G401.6 (cell line): ENCODE results near the gene PRR7.

Experiments used
- FAIRE-seq: peaks from 2 replicates; lab custom pipeline; 2012; peaks lifted over from hg19 to GRCh38; lab: Jason Lieb, UNC

PRR7 gene

DNA sequence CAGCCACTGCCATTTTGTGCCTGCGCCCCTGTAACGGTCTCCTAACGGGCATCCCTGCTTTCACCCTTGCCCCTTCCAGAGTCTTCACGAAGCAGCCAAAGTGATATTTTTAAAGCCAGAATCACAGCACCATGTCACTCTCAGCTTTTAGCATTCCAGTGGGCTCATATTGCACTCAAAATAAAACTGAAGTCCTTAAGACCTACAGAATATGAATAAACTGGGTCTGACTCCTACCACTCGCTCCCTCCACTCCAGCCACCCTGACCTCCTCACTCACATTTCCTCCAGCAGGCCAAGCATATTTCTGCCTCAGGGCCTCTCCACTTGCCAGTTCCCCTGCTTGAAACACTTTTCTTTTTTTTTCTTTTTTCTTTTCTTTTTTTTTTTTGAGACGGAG is 53.2 kb downstream of the PRR7 start:
- FAIRE-seq = no peak

DNA sequence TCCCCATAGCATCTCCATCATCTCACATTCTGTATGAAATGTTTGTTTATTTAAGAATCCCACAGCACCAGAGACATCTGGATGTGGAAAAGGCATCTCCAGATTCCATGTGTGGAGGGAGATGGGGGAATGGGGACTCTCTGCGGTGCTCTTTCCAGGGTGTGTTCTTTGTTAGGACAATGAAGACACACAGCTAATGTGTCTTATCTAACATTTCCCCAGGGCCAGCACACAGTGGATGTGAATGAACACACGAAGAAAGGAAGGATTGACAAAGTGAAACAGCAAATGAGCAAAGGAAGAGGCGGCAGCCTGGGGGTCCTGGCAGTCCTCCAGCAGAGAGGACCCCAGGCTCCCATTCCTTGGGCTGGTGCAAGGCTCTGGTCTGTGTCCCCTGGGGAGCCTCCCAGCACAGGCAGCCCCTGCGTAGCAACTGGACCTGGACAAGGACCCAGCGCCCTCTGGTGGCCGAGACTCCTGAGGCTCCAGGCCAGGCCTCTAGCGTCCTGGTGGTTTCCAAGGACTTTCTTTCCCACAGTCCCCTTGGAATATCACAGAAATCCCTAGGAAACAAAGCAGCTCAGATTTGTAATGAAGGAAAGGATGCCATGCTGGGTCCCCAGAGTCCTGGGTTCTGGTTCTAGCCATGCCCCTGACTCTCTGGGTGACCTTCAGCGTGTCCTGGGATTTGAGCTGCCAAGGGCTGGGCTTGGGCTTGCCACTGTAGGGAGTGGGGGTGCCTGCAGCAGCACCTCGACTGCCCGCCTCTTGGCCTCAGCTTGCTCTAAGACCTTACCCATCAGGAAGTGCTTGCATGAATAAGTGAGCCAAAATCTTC is 54.3 kb downstream of the PRR7 start:
- peak; percentile 84 for FAIRE-seq

DNA sequence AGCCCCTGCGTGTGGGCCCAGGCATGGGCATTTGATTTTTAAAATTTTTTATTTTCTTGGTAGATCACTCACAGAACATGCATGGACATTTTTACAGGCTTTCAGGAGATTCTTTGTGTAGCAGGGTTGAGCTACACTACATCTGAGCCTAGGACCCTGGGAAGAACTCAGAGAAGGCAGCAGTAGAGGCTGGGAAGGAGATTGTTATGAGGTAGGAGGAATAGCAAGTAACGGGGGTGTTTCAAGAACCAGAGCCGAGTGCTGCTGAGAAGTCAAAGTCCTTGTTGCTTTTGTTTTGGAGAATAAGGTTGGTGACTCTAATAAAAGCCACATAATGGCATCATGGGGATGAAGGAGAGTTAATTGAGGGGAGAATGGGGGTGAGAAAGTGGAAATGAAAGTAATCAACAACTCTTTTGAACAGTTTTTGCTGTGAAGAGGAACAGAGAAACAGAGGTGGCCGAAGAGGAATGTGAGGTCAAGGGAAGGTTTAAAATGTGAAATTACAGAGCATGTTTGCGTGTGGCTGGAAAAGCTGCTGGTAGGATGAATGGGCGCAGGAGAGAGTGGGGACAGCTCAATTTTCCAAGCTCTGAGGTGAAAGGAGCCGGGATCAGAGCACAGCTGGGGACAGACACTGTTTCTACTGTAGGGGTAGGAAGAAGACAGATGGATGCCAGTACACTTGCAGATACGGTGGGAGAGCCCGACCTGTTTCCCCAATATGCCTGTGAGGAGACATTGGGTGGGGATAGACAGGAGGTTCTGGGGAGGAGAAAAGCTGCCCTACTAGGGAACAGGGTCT is 55.5 kb downstream of the PRR7 start:
- FAIRE-seq = no peak

DNA sequence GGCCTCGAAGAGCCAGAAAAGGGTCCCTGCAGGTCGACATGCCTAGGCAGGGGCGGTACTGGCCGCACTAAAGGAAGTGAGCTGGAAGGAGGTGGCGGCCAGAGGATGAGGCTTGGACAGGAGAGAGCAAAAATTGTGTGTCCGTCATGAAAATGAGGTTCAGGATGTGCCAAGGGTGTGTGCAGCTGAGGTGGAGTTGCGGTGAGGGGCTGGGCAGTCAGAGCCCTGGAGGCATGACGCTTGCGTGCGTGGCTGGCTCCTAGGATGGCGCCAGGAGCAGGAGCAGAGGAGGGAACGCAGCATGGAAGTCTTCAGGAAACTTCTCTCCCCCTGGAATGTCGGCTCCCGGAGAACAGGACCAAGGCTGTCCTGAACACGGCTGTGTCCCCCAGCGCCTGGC is 56.3 kb downstream of the PRR7 start:
- FAIRE-seq = no peak

DNA sequence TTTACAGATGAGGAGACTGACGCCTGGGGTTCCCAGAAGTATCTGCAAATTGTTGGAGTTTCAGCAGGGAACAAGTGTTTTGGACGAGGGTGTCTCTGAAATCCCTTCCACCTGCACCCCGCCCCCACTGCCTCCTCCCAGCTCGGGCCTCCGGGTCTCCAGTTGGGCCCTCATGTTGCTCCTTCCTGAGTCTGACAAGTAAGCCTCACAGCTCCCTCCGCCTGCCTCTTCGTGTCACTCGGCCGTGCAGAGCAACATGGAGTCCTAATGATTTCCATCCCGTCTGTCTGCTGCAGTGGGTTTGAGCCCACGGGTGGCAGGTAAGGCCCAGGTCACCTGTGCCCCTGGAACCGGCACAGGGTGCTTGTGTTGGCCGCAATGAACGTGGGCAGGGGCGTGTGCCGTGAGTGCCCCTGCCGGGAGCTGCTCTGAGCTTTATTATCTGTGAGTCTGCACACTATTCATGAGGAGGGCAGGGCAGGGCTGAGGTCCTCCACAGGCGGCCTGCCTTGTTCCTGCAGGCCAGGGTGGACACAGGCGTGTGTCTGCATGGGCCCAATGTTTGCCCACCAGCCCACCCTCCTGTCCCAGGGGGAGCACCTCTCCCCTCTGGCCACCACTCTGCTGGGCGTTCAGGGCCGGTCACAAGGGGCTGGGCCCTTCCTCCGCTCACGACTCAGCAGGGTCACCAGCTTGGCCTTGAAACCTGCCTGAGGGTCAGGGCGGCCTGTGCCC is 56.9 kb downstream of the PRR7 start:
- FAIRE-seq = no peak

DNA sequence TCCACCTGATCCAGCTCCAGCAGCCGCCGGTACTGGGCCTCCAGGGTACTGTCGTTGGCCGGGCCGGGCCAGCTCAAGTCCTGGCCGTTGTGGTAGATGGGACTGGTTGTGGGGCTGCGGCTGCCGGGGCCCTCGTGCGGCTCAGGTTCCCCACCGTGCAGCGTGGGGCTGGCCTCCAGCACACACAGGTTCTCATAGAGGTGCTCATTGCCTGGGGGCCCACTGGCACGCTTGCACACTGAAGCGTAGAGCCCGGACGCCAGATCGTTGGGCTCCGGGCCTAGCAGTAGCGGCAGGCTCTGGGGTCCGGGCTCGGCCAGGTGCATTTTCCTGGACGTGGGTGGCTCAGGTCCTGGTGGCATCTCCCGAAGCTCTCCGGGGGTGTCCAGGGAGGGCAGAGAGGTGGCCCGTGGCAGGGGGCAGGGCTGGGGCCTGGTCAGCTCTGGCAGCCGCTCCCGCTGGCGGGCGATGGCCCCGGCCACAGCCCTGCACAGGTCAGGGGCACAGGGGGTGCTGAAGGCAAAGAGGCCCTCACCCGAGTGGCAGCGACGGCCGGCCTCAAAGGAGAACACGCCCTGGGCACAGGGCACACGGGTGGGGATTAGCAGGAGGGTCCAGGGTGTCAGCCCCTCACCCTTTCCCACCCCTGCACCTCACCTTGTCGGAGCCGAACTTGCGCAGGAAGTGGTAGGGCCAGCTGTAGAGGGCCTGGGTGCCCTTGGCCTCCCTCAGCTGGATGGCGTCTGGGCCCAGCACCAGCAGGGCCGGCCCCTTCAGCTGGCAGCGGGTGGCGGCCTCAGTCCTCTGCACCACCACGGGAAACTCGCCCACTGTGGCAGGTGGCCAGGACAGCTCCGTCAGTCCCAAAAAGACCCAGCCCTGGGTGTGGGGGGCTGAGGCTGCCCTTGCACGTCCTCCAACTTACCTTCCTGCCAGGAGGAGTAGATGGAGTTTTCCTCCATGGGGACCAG is 57.8 kb downstream of the PRR7 start:
- FAIRE-seq = no peak

DNA sequence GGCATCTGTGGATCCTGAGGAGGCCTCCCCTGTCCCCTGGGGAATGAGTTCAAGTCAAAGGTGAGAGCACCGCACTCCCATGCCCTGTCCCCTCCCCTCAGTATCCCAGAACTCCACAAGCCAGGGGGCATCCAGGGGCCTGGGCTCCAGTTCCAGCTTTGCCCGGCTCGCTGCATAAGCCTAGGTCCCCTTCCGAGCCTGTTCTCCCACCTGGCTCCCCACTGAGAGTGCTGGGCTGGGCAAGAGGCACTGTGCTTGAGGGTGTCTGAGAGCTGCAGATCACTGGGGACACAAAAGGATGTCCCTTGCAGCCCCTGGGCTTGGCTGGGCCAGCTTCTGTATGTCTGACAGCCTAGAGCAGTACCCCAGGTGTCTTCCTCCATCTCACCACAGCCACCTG is 58.5 kb downstream of the PRR7 start:
- no peak for FAIRE-seq
